NCI-H460 (cell line): ENCODE data around the gene KLHL35. TPM values are rescaled to one million over a fixed set of nuclear protein-coding genes. Genes with fewer than 3 reads are reported as not detected.

Experiments used
- DNase-seq: peaks from one replicate; pipeline ENCODE4 v3.0.0-alpha.2; 2016; ENCODE audit warnings: low read depth; ENCODE audit errors: extremely low read depth
- total RNA-seq: library from RNA; depleted of rRNA; stranded (reverse); fragments of >200 nt; shearing (Covaris generic); gene quantifications from 2 replicates; pipeline ENCODE4 v1.2.3, GENCODE V29; 2014

Gene KLHL35
- total RNA-seq, 1 experiment from 2014 or later = 4.3 TPM

DNA sequence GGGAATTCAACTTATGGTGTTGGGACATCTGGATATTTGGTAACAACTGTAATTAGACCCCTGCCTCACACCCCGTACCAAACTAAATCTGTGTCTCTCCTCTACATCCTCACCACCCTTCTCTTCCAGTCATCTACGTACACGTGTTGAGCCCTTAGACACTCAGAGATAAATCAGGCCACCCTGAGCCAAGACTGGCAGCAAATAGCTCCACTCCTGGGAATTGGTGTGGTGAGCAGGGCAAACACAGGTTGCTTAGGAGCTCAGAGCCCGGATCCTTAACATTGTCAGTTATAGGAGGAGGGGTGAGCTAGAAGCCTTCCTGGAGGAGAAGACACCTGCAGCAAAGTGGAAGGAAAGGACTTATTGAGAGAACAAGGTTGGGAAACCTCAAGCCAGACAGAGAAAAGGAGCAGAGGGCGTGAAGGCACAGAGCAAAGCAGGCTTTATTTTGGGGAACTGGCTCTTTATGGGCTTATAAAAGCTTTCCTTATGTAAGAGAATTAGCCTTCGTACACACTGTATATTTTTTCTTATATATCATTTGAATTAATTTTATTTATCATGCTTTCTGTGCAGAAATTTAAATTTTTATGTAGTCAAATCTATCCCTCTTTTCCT, 36.9 kb upstream of the KLHL35 start:
- no peak for DNase-seq

DNA sequence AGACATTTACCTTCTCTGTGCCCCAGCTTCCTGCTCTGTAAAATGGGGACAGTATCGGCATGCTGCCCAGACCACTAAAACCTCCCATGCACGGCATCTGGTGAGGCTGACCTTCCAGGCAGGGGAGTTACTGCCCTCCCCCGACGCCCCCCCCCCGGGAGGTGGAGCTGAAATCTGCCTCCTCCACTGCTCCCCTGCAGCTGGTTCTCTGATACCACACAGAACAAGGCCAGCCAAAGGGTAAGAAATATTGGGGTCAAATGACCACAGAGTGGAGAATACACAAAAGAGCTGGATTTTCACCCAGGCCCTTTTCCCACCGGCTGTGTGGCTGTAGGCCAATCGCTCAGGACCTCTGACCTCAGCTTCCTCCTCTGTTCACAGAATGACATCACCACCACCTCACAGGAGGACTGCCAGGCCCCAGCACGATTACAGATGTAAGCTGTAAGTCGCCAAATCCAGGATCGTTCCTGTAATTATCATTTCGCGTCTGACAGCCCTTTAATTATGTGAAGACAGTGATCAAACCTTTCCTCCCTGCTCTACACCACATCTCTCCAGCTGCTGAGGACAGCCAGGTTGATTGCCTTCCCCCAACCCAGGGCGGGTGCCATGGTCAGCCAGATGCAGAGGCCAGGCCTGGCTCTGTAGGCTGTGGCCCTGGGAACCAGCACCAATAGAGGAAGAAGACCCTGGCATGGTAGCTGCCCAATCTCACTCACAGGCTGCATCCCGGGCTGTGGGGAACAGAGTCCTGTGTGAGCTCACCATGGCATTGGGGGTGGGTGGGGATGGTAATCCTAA, 35.7 kb upstream of the KLHL35 start:
- no peak for DNase-seq

DNA sequence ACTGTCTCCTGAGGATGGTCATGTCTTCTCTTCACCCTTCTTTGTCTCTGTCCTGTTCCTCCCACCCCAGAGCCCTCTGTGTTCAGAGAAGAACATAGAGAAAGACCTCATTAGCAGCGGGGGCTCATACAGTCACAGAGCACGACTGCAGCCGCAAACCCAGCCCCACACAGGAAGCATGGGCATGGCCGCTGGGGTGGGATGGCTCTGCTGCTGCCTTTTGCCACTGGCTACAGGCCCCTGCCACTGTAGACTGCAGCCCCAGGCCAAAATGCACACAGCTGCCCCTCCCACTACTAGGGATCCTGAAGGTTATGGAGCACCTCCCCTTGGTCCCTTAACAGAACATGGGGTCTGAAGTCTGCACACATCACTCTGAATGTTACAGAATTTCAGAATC, 34.9 kb upstream of the KLHL35 start:
- no peak for DNase-seq

- DNase-seq = no peak
These were observed 34.3 kb upstream of the KLHL35 start for GRCh38 chr11:75467311-75467710.

DNA sequence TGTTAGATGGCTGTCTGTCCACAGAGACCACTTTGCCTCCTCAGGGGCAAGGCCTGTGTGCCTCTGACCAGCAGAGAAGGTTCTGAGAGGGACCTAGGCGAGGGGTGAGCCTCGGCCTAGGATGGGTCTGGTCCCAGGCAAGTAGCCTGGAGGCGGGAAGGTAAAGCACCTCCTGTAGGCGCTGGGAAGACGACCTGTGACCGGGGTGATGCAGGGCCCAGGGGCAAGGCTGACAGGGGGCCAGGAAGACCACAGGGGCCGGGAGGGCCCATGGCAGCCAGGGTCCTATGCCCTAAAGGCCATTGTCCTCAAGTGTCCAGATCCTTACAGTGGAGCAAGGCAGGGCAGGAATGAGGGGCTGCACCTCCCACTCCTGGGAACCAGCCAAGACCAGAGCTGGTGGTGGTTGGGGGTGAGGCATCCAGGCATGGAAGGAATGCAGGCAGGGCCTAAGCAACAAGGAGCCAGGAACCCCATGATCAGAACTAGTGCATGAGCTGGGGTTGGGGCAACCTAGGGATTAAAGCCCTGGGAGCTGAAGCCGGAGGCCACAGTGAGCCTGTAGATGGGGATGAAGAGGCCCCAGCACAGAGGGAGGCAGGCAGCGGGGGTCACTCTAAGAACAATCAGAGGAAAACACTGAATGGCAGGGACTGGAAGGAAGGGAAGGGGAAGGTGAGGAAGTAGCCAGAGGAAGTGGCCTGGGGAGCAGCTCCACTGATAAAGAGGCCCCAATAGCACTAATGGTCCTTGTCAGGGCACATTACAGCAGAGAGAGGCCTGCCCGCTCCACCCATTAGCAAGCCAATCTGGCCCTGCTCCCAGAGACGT, 32.9 kb upstream of the KLHL35 start:
- DNase-seq = no peak

DNA sequence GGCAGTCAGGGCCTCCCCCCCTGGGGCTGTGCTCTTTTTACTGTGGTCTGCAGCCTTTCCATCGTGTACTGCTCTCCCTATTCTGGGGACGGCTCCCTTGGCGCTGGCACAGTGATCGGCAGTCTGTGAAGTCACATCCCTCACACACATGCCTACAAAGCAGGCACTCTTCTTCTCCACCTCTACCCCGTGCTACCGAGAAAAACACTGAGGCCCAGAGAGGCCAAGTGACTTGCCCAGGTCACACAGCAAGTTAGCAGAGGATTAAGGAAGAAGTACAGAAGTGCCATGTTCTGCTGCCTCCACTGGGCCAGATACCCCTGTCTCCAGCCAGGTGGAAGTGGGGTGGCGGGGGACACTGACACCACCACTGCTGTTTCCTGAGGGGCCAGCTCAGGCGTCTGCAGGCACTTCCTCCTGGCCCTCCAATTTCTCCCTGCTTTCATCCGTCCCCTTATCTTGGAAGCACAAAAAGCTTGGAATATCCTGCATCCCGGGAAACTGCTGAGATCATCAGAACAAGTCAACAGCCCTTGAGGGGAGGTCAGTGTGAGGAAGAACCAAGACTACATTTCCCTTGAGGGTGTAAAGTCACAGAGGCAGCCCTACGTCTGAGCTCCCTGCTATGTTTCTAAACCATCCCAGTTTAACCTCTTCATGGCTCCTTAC, 30.2 kb upstream of the KLHL35 start:
- DNase-seq = no peak

DNA sequence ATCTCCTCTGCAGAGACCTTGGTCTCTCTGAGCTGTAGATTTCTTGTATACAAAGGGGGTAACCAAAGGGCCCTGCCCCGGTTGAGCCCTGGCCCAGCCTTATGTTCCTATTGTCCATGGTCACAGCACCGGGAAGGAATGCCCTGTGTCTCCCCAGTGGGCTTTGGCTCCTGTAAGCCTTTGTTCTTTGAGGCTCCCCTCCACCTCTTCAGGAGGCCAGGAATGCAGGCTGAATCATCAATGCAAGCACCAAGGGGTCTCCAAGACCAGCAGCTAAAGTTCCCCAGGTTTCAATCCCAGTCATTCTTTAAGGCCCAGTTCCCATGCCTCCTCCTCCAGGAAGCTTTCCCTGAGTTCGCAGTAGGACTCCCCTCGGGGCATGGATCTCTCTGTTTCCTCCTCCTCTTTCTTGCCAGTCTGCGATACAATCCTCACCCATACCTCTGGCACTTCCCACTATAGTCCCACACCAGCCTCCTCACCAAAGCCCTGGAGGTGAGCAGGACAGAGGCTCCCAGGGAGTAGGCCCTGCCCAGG, 29.2 kb upstream of the KLHL35 start:
- DNase-seq = no peak

GRCh38 chr11:75461151-75461550, 28.1 kb upstream of the KLHL35 start:
- no peak for DNase-seq

DNA sequence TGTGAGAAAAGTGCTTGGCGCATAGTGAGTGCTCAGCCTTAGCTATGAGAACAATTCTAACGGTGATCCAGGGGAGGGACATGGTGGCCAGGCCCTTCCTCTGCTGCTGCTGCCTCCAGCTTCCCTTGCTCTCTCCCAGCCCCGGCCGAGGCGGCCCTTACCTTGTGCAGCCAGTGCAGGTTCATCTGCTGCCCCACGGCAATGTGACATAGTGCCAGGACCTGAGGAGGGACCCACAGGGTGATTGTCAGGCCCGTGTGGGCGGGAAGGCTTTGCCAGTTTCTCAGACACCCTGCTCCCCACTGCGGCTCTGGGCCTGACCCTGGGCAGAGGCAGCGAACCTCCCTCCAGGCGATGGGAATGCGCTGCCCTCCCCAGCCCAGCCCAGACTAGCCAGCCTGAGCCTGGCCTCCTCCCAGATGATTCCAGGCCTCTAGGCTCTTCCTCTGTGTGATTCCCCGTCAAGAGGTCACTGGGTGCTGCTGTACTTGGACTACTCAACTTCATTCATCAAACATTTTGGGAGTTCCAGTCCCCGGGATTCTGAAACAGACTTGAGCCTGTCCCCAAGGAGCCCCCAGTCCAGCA, 23.7 kb upstream of the KLHL35 start:
- no peak for DNase-seq

GRCh38 chr11:75454987-75455386, 22.0 kb upstream of the KLHL35 start:
- DNase-seq = no peak

- no peak for DNase-seq
These were observed 21.1 kb upstream of the KLHL35 start for GRCh38 chr11:75453916-75454655.

DNA sequence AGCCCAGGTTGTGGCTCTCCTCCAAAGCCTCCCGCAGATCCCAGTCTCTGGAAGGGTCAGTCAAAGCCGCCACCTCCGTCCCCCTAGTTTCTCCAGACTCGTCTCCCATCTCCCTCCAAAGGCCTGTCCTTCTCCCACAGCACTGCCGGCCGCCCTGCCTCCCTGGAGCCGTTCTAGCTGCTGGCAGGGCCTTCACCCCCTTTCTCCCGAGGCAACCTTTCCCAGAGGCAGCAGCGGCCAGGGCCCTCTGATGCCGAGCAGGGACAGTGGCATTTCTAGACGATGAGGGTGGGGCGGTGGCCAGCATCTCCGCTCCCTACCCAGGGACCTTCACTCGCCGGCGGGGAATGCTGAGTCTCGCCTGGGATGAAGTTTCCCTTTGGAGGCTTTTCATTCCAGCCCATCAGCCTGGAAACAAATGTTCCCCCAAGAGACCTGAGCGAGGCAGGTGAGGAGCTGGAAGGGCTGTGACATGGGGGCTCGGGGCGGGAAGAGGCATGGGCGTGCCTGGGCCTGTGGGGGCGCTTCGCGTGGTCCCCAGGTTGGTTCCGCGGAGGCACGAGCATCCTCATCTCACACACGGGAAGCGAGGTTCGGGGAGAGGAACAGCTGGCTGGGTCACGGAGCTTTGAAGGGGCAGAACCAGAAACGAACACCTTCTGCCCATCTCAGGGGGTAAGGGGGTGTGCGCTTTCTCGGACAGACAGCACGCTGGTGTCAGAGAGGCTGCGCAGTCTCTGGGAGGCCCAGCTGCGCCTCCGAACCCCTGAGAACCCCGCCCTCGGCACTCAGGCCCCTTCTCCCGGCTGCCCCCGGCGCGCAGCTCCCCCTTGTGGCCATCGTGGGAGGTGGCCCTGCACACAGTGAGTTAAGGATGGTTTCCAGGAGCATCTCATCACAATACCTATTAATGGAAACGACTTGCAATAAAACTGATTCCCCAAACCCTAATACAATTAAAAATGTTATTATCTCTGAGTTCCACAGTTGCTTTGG, 18.1 kb upstream of the KLHL35 start:
- DNase-seq = no peak

DNA sequence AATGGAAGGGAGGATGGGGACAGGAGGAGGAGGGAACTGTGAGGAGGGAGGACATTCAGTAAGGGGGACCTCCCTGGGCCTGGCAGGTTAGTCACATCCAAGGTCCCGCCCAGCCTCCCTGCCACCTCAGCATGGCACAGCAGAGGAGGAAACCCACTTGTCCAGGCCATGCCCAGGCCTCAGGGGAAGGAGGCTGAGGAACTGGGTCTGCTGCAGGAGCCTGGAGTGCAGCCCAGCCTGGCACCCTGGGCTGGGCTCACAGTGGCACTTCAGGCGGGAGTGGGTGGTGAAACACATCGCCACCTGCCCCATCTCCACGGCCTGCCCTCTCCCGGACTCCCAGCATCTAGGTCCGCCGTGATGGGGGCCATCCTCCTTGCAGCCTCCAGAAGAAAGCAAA, 17.2 kb upstream of the KLHL35 start:
- no peak for DNase-seq

DNA sequence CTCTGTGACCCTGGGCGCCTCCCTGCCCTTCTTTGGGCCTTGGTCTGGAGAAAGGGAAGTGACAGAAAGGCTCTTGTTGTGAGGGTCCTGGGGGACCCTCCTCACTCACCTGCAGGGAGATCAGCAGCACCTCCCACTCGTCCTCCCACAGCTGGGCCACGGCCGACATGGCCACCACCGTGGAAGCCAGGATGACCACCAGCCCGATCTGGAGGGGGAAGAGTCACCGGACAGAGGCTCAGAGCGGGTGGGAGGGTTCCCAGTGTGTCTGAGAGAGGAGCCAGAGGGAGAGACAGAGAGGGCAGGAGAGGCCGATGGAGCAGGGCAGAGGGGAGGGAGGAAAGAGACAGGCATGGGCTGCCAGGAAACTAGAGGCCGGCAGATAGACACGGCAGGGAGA, 16.8 kb upstream of the KLHL35 start:
- no peak for DNase-seq

DNA sequence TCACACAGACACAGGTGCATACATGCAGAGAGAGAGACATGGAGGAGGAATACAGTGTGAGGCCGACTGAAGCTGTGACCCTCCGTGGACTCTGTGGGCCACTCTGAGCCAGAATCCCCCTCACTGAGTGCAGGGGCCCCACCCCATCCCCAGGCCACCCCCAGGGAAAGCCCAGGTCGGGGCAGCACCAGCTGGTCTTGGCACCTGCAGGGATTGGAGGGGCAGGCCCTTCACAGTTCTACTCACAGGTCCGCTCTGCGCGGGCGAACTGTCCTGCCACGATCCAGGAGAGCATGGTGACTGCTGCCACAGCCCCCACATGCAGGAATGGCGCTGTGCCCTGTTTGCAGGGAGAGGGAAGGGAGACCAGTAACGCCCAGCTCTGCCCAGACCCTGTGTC, 16.3 kb upstream of the KLHL35 start:
- DNase-seq = no peak

DNA sequence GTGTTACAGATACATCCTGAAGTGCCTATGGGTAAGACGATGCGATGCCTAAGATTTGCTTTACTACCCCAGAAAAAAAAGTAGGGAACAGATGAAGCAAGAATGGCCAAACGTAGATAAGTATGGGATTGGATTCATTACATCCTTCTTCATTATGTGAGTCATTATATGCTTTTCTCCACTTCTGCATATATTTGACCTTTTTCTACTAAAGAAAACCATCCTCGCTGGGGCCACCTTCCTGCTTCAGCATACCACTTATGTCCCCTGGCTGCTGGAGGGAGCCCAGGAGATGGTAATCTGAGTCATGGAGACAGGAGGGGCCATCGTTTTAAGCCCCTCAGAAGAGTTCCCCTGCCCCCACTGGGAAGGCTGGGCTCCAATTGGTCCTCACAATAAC, 14.4 kb upstream of the KLHL35 start:
- DNase-seq = no peak

DNA sequence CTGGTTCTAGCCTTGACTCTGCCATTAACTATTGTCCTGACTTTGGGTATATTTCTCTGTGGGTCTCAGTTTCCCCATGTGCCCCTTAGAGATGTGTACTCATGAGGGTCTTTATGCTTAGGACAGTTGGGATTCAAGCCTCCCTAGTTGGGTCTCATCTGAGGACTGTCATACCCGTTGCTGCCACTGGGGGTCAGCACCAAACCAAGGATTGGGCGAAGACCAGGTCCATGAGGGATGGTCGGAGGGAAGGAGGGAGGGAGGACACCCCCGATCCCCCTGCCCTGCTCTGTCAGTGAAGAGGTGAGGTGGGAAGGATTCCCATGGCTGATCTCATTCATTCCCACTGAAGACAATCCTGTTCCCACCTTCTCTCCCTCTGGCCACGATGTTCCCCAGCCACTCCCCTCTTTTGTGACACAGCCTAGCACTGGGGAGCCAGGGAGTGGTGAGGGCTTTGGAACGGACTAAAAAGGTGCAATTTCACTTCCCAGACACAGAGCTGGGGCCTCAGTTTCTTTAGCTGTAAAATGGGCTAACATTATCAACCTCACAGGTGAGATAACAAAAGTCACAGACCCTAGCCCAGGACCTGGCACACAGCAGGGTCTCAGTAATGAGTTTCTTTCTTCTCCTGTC, 12.4 kb upstream of the KLHL35 start:
- peak; percentile 41 for DNase-seq

DNA sequence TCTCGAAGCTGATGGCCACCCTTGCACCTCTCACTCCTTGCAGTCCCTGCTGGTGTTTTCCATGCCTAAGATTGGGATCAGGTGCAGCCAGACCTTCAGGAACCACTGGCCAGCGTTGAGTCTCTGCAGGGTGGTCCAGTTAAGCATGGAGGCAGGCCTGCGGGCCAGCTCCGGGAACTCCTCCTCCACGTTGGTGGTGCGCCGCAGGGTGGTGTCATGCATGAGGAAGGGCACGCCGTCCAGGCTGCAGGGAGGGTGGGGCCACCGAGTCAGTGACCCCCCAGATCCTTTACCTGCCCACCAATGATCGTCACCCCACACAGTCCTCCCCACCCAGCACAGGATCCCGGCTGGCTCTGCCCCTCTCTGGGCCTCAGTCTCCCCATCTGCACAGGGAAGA, 10.0 kb upstream of the KLHL35 start:
- no peak for DNase-seq
